Thymus (tissue), 11 donors: ENCODE measurements around the gene ADRA2B. TPM values are rescaled to one million over a fixed set of nuclear protein-coding genes. Genes with fewer than 3 reads are reported as not detected.

Source experiments
- DNase-seq, 9 donors: peaks; one replicate each; pipeline ENCODE4 v3.0.0-alpha.2; 2013; ENCODE audit warnings: low spot score in 9 of 9, low read depth in 6 of 9, missing footprints in 1 of 9
- H3K27ac ChIP-seq, 2 donors: one replicate each; pipeline ENCODE4 v1.5.1; 2013; ENCODE audit warnings: control low read depth in 1 of 2, low read depth in 1 of 2, low read length in 1 of 2, mild to moderate bottlenecking in 1 of 2, moderate library complexity in 1 of 2
- H3K27me3 ChIP-seq, 2 donors: one replicate each; pipeline ENCODE4 v1.5.1; 2013; ENCODE audit warnings: low read length in 1 of 2; ENCODE audit not compliant: control insufficient read depth in 2 of 2, insufficient read depth in 1 of 2
- H3K36me3 ChIP-seq, 2 donors: one replicate each; pipeline ENCODE4 v1.5.1; 2013; ENCODE audit warnings: low read length in 1 of 2, mild to moderate bottlenecking in 1 of 2, moderate library complexity in 1 of 2; ENCODE audit not compliant: control insufficient read depth in 2 of 2, insufficient read depth in 2 of 2
- H3K4me1 ChIP-seq, 2 donors: one replicate each; pipeline ENCODE4 v1.5.1; 2013; ENCODE audit warnings: low read length in 2 of 2; ENCODE audit not compliant: control insufficient read depth in 2 of 2, insufficient read depth in 2 of 2
- H3K4me3 ChIP-seq, 2 donors: one replicate each; pipeline ENCODE4 v1.5.1; 2013; ENCODE audit warnings: low read length in 2 of 2, control low read depth in 1 of 2, mild to moderate bottlenecking in 1 of 2
- H3K9me3 ChIP-seq, 2 donors: one replicate each; pipeline ENCODE4 v1.5.1; 2013; ENCODE audit warnings: low read length in 1 of 2, mild to moderate bottlenecking in 1 of 2; ENCODE audit not compliant: control insufficient read depth in 2 of 2, insufficient read depth in 1 of 2
- WGBS: extraction: QIAGEN DNeasy Blood & Tissue Kit; methylation state at CpG from one replicate; pipeline ENCODE4 v1.1.7; 2013; 5-methylcytosine and 5-hydroxymethylcytosine counted together
- polyA plus RNA-seq: library from polyadenylated mRNA; stranded (reverse); fragments of 200-250 nt; gene quantifications from one replicate; pipeline ENCODE4 v1.2.3, GENCODE V29; 2013
- total RNA-seq: library from RNA; stranded (reverse); fragments of 120-200 nt; gene quantifications from one replicate; pipeline ENCODE4 v1.2.4, GENCODE V29; 2013
- donor health status: healthy.

The ADRA2B gene
- total and polyA plus RNA-seq, 2 donors: 0.28 to 0.52 TPM

DNA sequence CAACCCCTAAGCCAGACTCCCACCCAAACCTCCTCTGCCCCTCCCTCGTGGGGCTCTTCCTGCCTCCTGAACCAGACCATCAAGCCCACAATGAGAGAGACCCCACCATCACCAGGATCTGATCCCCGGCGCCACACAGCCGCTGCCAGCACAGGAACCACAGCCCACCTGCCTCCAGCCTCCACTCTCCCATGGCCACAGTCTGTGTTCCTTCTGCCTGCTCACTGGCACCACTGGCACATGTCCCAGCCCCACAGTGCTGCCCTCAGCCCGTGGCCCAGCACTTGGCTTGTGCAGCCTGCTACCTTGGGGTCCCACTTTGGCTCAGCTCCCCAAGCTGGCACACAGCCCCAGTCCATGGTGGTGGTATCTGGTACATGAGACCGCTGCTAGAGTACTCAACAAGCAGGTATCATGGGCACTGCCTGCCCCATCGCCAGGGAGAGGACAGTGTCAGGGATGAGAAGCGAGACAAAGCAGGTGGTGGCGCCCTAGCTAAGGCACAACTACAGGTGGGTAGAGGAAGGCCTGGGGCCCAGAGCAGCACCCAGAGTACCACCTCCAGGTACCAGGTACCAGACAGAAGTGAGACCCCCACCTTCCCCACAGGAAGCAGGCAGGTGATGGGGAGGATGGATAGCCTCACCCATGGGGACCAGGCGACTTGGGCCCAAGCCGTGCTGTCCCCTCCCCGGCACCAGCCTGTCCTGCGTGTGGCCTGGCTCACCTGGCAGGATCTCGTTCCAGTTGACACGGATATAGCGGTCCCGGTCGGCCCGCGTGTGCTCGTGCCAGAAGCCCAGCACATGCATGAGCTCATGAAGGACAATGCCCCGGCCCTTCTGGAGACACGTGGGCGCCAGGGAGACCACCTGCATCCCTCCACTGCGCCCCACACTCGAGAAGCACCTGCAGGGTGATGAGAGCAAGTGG, 15.7 kb upstream of the ADRA2B start:
- Histone ChIP-seq H3K4me1 (no peaks in the 10 kb centered on the region), H3K9me3 (no peaks in the 10 kb centered on the region), H3K27ac (no peak overlapping the region), H3K27me3 (no peaks in the 10 kb centered on the region), H3K4me3 (no peak overlapping the region), H3K36me3 (peaks cover 7 to 23% of the 10 kb centered on the region in 2 donors)
- no peak for DNase-seq
- WGBS: 94% methylated on average over 26 of the region's 26 CpGs

GRCh38 chr2:96131152-96131812, 14.9 kb upstream of the ADRA2B start:
- H3K27ac ChIP-seq: no peak overlapping the region
- H3K4me3 ChIP-seq: no peak overlapping the region
- H3K27me3 ChIP-seq: no peaks in the 10 kb centered on the region
- 96% methylated on average over 10 of the region's 10 CpGs for WGBS
- peaks cover 7 to 23% of the 10 kb centered on the region in 2 donors for H3K36me3 ChIP-seq
- no peaks in the 10 kb centered on the region for H3K9me3 ChIP-seq
- DNase-seq: no peak
- H3K4me1 ChIP-seq: no peaks in the 10 kb centered on the region

GRCh38 chr2:96130483-96130882, 14.1 kb upstream of the ADRA2B start:
- no peak overlapping the region for H3K27ac ChIP-seq
- H3K36me3 ChIP-seq: peaks cover 7 to 23% of the 10 kb centered on the region in 2 donors
- no peaks in the 10 kb centered on the region for H3K9me3 ChIP-seq
- no peaks in the 10 kb centered on the region for H3K4me1 ChIP-seq
- H3K4me3 ChIP-seq: no peak overlapping the region
- 70% methylated on average over 4 of the region's 4 CpGs for WGBS
- no peaks in the 10 kb centered on the region for H3K27me3 ChIP-seq
- no peak for DNase-seq

DNA sequence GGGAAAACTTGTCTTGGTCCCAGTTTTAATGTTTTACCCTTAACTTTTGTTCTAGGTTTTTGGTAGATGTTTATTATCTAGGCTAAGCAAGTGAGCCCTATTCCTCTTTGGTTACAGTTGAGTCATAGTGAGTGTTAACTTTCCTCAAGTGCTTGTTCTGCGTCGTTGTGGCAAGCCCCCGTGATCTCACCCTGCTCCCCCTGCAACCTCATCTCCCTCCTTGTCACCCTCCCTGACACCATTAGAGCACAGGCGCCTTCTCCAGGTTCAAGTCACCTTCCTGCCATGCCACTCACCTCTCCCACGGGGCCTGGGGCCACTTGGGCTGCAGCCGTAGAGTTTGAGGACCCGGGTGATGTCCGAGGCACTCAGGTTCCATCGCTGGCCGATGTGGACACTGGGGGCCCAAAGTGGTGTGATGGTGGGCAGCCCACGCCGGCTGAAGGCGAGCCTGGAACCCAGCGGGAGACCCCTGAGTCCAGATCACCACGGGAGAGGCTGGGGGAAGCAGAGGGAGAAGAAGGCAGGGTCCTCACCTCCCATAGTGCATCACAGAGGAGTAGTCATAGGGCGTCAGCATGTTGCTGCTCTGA, 13.3 kb upstream of the ADRA2B start:
- Histone ChIP-seq H3K27me3 (no peaks in the 10 kb centered on the region), H3K36me3 (peaks cover 7 to 26% of the 10 kb centered on the region in 2 donors), H3K27ac (no peak overlapping the region), H3K4me1 (no peaks in the 10 kb centered on the region), H3K4me3 (no peak overlapping the region), H3K9me3 (no peaks in the 10 kb centered on the region)
- no peak for DNase-seq
- WGBS: 97% methylated on average over 16 of the region's 16 CpGs

GRCh38 chr2:96128456-96128855, 12.1 kb upstream of the ADRA2B start:
- 98% methylated on average over 6 of the region's 6 CpGs for WGBS
- H3K4me3 ChIP-seq: no peak overlapping the region
- no peak overlapping the region for H3K27ac ChIP-seq
- peaks cover 7 to 26% of the 10 kb centered on the region in 2 donors for H3K36me3 ChIP-seq
- no peaks in the 10 kb centered on the region for H3K27me3 ChIP-seq
- no peaks in the 10 kb centered on the region for H3K4me1 ChIP-seq
- no peaks in the 10 kb centered on the region for H3K9me3 ChIP-seq
- DNase-seq: no peak

DNA sequence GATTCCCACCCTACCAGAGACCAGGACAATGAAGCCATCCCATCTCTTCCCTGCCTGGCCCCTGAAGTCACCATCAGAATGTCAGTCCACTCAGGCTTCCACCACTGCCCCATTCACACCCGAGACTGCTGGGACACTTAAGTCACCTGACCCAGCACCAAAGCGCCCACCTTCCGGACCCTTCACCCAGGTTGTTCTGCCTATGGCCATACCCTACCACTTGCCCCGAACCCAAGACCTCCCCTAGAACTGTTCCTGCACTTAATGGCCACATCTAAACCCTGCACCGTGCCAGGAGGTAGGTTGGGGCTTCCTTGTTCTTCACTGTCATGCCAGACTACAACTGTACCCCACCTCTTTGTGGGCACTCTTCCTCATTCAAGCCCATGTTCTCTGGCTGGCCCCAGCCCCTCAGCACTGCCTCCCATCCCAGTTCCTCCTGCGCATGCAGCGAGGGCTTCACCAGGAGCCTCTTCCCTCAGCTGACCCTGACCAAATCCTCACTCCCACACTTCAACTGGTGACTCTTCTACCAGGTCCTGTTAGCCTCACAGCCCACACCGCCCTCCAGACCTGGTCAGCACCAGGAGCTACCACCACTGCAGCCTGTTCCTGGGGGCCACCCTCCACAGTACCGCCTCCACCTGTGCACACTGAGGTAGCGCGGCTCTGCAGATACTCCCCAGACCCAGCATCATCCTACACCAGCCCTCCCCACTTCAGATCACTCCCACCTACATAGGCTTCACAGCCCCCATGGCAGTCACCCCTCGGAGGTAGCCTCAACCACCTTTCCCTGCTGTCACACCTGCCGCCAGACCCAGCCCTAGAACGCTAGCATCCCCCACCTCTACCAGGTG, 8.3 kb upstream of the ADRA2B start:
- Histone ChIP-seq H3K4me3 (no peak overlapping the region), H3K4me1 (no peaks in the 10 kb centered on the region), H3K27ac (no peak overlapping the region), H3K27me3 (peaks cover 0 to 11% of the 10 kb centered on the region in 2 donors), H3K9me3 (no peaks in the 10 kb centered on the region), H3K36me3 (peaks cover 3 to 8% of the 10 kb centered on the region in 2 donors)
- 97% methylated on average over 14 of the region's 14 CpGs for WGBS
- DNase-seq: no peak

DNA sequence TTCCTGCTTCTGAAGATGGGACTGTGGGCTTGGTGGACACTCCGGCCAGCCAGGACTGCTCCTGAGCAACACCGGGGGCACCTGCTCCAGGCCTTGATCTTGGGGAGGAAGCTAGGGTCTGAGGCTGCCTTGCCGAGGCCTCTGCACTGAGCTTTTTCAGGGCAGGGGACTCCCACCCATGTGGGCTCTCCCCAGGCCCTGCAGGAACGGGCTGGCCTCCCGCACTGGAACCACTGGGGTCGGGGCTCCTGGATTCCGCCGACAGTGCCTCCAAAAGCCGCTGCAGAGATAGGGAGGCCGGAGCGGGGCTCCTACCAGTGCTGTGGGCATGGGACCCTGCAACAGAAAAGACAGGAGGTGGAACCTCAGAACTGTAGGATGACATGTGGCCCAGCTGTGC, 7.6 kb upstream of the ADRA2B start:
- no peak for DNase-seq
- Histone ChIP-seq H3K4me3 (no peak overlapping the region), H3K27ac (no peak overlapping the region), H3K4me1 (no peaks in the 10 kb centered on the region), H3K27me3 (peaks cover 0 to 15% of the 10 kb centered on the region in 2 donors), H3K9me3 (no peaks in the 10 kb centered on the region), H3K36me3 (peaks cover 0 to 6% of the 10 kb centered on the region in 2 donors)
- WGBS: 97% methylated on average over 11 of the region's 11 CpGs

DNA sequence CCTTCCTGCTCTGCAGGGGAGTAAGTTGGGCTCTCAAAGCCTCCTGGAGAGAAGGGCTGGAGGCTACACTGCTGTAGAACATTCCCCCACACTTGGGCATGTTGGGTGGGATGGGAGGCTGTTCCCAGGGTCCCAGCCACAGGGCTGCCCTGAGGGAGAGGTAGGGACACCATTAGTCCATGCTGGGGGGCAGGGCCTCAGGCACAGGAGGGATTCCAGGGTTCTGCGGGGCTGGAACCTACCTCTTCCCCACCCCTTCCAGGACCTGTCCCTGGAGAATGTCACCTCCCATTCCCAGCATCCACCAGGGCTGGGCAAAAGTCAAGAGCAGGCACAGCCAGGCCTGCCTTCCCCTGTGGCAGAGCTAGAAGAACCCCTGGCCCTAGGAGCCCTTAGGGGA, 6.9 kb upstream of the ADRA2B start:
- 100% methylated on average over 1 of the region's 1 CpG for WGBS
- H3K27ac ChIP-seq: no peak overlapping the region
- peaks cover 0 to 20% of the 10 kb centered on the region in 2 donors for H3K27me3 ChIP-seq
- no peaks in the 10 kb centered on the region for H3K4me1 ChIP-seq
- no peak for DNase-seq
- H3K9me3 ChIP-seq: no peaks in the 10 kb centered on the region
- peaks cover 0 to 3% of the 10 kb centered on the region in 2 donors for H3K36me3 ChIP-seq
- no peak overlapping the region for H3K4me3 ChIP-seq
